GM23338 (cell line): ENCODE data around the gene RNU5B-1. TPM values are rescaled to one million over a fixed set of nuclear protein-coding genes. Genes with fewer than 3 reads are reported as not detected.

Source experiments
- ATAC-seq: fragments of 200-7000 bp; cut with Tn5 transposase; 3 replicates; pipeline ENCODE4 v1.9.1; 2020
- DNase-seq: peaks from one replicate; pipeline ENCODE4 v3.0.0-alpha.2; 2015; ENCODE audit warnings: low spot score
- H2AFZ ChIP-seq: fragments of 200-600 bp; sonication (generic); 2 replicates; pipeline ENCODE4 v1.8.0; 2016; ENCODE audit warnings: antibody characterized with exemption, mild to moderate bottlenecking, moderate library complexity
- H3F3A ChIP-seq: fragments of 200-600 bp; sonication (generic); replicated peaks from 2 replicates; pipeline ENCODE4 v1.8.0; 2017; ENCODE audit warnings: antibody characterized with exemption, mixed run types, low read depth
- H3K27ac ChIP-seq: fragments of 200-600 bp; sonication (generic); 2 replicates; pipeline ENCODE4 v1.6.1; 2016; ENCODE audit warnings: low read depth
- H3K27me3 ChIP-seq: fragments of 200-600 bp; sonication (generic); 2 replicates; pipeline ENCODE4 v1.8.0; 2016; ENCODE audit warnings: mild to moderate bottlenecking, mixed run types, moderate library complexity; ENCODE audit not compliant: insufficient read depth
- H3K36me3 ChIP-seq: fragments of 200-600 bp; sonication (generic); 2 replicates; pipeline ENCODE4 v1.8.0; 2016; ENCODE audit warnings: mild to moderate bottlenecking; ENCODE audit not compliant: insufficient read depth
- H3K4me1 ChIP-seq: fragments of 200-600 bp; sonication (generic); 2 replicates; pipeline ENCODE4 v1.8.0; 2016; ENCODE audit warnings: mild to moderate bottlenecking, moderate library complexity; ENCODE audit not compliant: insufficient read depth
- H3K4me2 ChIP-seq: fragments of 200-600 bp; sonication (generic); 2 replicates; pipeline ENCODE4 v1.7.1; 2017; ENCODE audit warnings: mixed run types
- H3K4me3 ChIP-seq: fragments of 200-600 bp; sonication (generic); 2 replicates; pipeline ENCODE4 v1.6.1; 2016; ENCODE audit warnings: mixed run types
- H3K79me2 ChIP-seq: fragments of 200-600 bp; sonication (generic); replicated peaks from 2 replicates; pipeline ENCODE4 v1.8.0; 2017; ENCODE audit warnings: mild to moderate bottlenecking; ENCODE audit not compliant: insufficient read depth
- H3K9me2 ChIP-seq: fragments of 200-600 bp; sonication (generic); 2 replicates; pipeline ENCODE4 v1.8.0; 2017; ENCODE audit not compliant: insufficient read depth
- H4K20me1 ChIP-seq: fragments of 200-600 bp; sonication (generic); replicated peaks from 2 replicates; pipeline ENCODE4 v1.8.0; 2017; ENCODE audit warnings: mild to moderate bottlenecking; ENCODE audit not compliant: insufficient read depth
- H3K27ac Mint-ChIP-seq: 2 replicates; pipeline ENCODE4 v1.8.0; 2020; ENCODE audit warnings: inconsistent platforms, mild to moderate bottlenecking, moderate library complexity, mixed read lengths
- H3K27me3 Mint-ChIP-seq: 3 replicates; pipeline ENCODE4 v1.8.0; 2022; ENCODE audit warnings: low read depth, mild to moderate bottlenecking, moderate library complexity, mixed read lengths, inconsistent platforms; ENCODE audit not compliant: insufficient read depth, poor library complexity
- H3K36me3 Mint-ChIP-seq: 3 replicates; pipeline ENCODE4 v1.8.0; 2021; ENCODE audit warnings: low read depth, mild to moderate bottlenecking, inconsistent platforms, moderate library complexity, mixed read lengths
- H3K4me1 Mint-ChIP-seq: 3 replicates; pipeline ENCODE4 v1.8.0; 2020; ENCODE audit warnings: mild to moderate bottlenecking, inconsistent platforms, mixed read lengths
- H3K4me3 Mint-ChIP-seq: 3 replicates; pipeline ENCODE4 v1.8.0; 2021; ENCODE audit warnings: moderate library complexity, mild to moderate bottlenecking, inconsistent platforms, mixed read lengths
- H3K9me3 Mint-ChIP-seq: 3 replicates; pipeline ENCODE4 v1.8.0; 2020; ENCODE audit warnings: moderate library complexity, mild to moderate bottlenecking, inconsistent platforms, mixed read lengths
- EZH2phosphoT487 ChIP-seq: fragments of 200-600 bp; sonication (generic); IDR thresholded peaks from one replicate; pipeline ENCODE4 v1.8.1; 2018; ENCODE audit warnings: antibody characterized with exemption; ENCODE audit not compliant: unreplicated experiment
- JUNB ChIP-seq: IDR thresholded peaks from one replicate; pipeline ENCODE4 v1.6.1; 2016; ENCODE audit warnings: antibody characterized with exemption; ENCODE audit not compliant: unreplicated experiment
- NANOG ChIP-seq: IDR thresholded peaks from 2 replicates; pipeline ENCODE4 v1.6.1; 2016; ENCODE audit warnings: antibody characterized with exemption, borderline replicate concordance
- POLR2AphosphoS5 ChIP-seq: IDR thresholded peaks from 2 replicates; pipeline ENCODE4 v1.6.1; 2016; ENCODE audit warnings: antibody characterized with exemption, low read depth
- ZNF114 ChIP-seq: fragments of 250-450 bp; sonication (Bioruptor Pico); IDR thresholded peaks from 2 replicates; pipeline ENCODE4 v1.5.0; 2020; ENCODE audit warnings: mild to moderate bottlenecking, moderate library complexity
- polyA plus RNA-seq: library from polyadenylated mRNA; unstranded; fragments of >200 nt; fragmentation: Nextera tagmentation; extraction: Ambion mirVana; gene quantifications from 2 replicates; pipeline ENCODE4 v1.2.1, GENCODE V29; 2016
- total RNA-seq: library from RNA; depleted of rRNA; stranded (reverse); fragments of >200 nt; shearing (Covaris generic); gene quantifications from 2 replicates; pipeline ENCODE4 v1.2.3, GENCODE V29; 2014
- TF ChIP-seq, protein P1 (sequence below), 2 experiments: fragments of 200-600 bp in 1 of 2; sonication (generic) in 1 of 2; conservative IDR thresholded peaks; 2 replicates each; pipeline versions ENCODE4 v1.5.1 to v1.6.1; 2016 to 2017; ENCODE audit warnings: antibody characterized with exemption in 2 of 2, low read depth in 2 of 2, mild to moderate bottlenecking in 2 of 2, moderate library complexity in 1 of 2
- TF ChIP-seq, protein P2 (sequence below): IDR thresholded peaks from 2 replicates; pipeline ENCODE4 v1.6.1; 2016; ENCODE audit warnings: antibody characterized with exemption
- TF ChIP-seq, protein P3 (sequence below): fragments of 250-450 bp; sonication (Bioruptor Pico); IDR thresholded peaks from 2 replicates; pipeline ENCODE4 v1.5.0; 2020; ENCODE audit warnings: mild to moderate bottlenecking, moderate library complexity

RNU5B-1 gene
- total and polyA plus RNA-seq, 2 experiments from 2014 or later, result not detected

DNA sequence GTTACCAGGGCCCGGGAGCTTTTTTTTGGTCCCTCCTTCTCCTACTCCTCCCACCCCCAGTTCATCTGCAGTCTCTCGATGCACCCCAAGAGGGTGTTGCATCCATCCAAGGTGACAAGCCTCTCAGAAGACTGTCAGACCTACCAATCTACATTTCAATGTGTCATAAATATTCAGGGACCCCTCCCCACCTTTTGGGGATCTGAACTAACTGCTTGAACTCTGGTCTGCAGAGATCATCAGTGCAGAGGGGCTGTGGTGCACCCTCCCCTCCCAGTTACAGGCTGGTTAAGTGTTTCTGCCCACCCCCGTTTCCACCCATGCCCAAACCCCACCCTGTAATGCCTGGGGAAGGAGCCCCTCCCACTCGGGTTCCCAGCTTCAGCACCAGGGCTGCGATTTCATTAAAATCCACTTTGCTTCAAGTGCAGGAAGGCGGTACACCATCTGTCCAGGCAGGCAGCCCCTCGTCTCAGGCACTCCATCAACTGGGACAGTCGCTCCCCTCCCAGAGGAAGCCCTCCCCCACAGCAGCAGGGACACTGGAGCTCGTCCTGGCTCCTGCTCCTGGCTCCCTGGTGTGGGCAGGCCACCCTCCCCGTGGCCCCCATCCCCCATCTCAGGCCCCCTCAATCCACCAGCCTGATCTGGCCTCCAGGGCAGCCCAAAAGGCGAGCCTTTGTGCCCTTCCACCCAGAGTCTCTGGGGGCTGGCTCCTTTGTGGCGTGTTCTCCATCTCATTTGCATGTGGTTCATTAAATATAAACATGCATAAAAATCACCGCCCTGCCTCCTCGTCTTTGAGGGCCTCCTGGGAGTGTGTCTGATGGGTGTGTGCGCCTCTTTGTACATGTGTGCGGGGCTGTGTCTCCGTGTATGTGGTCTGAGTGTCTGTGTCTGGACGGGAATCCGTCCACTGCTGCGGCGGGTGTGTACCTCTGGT lies 32.3 kb downstream of the RNU5B-1 start:
- H3K27ac Mint-ChIP-seq, result no peak overlapping the region
- H4K20me1 ChIP-seq, result peaks cover 4% of the 10 kb centered on the region; the same call in 1 of the 2 replicates
- H3K4me2 ChIP-seq, result peak overlapping the region; percentile 56
- no peaks in the 10 kb centered on the region for H3K9me3 Mint-ChIP-seq
- H3K4me3 Mint-ChIP-seq, result peak overlapping the region; percentile 21; the same call in 2 of the 3 replicates
- ATAC-seq (peak; percentile 14), DNase-seq (peak; percentile 60)
- H3K27me3 ChIP-seq, result no peaks in the 10 kb centered on the region
- no peak overlapping the region for H3K4me3 ChIP-seq
- no peaks in the 10 kb centered on the region for H3K9me2 ChIP-seq
- H3K79me2 ChIP-seq, result no peaks in the 10 kb centered on the region
- peaks cover 76% of the 10 kb centered on the region for H3K4me1 ChIP-seq
- H3K27ac ChIP-seq, result no peak overlapping the region
- H3F3A ChIP-seq, result peaks cover 13% of the 10 kb centered on the region; the same call in 1 of the 2 replicates
- peaks cover 5% of the 10 kb centered on the region; the same call in 1 of the 3 replicates for H3K36me3 Mint-ChIP-seq
- peaks cover 76% of the 10 kb centered on the region for H3K4me1 Mint-ChIP-seq
- H3K27me3 Mint-ChIP-seq, result peaks cover 10% of the 10 kb centered on the region
- H3K36me3 ChIP-seq, result no peaks in the 10 kb centered on the region
- H2AFZ ChIP-seq, result no peak overlapping the region
- TF ChIP-seq, protein P1, sequence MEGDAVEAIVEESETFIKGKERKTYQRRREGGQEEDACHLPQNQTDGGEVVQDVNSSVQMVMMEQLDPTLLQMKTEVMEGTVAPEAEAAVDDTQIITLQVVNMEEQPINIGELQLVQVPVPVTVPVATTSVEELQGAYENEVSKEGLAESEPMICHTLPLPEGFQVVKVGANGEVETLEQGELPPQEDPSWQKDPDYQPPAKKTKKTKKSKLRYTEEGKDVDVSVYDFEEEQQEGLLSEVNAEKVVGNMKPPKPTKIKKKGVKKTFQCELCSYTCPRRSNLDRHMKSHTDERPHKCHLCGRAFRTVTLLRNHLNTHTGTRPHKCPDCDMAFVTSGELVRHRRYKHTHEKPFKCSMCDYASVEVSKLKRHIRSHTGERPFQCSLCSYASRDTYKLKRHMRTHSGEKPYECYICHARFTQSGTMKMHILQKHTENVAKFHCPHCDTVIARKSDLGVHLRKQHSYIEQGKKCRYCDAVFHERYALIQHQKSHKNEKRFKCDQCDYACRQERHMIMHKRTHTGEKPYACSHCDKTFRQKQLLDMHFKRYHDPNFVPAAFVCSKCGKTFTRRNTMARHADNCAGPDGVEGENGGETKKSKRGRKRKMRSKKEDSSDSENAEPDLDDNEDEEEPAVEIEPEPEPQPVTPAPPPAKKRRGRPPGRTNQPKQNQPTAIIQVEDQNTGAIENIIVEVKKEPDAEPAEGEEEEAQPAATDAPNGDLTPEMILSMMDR (conservative IDR thresholded peaks at IDR 0.05; ENCODE audit: low read depth in 2 of 2), result peak in 1 of 2 experiments; percentile 43; a peak in 2 of 4 replicates
- no peak for TF ChIP-seq POLR2AphosphoS5

DNA sequence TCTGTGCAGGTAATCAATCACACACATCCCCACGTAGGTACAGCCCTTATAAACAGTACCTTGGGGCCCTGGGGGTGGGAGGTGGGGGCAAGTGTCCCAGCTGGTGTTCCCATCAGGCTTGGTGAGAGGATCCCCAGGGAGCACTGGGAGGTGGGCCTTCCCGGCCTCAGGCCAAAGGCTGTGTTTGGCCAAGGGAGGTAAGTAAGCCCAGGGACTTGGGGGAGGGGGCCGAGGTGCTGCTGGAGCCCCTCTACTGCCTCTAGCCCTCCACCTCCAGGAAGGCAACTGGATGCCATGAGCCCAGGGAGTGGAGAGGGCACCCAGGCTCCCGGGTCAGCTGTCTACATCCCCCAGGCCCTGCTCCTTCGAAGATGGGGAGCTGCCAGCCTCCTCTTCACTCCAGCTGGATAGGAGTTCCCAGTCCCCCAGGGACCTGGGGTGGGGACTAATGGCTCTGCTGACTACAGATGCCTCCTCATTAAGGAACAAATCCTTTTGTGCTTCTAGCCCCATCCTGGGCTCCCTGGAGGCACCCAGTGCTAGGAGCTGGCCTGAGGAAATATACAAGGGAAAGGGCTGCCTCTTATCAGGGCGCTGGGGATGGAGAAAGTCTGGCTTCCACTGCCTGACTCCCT lies 33.1 kb downstream of the RNU5B-1 start:
- peaks cover 12% of the 10 kb centered on the region for H3K27me3 Mint-ChIP-seq
- Histone ChIP-seq H3K36me3 (no peaks in the 10 kb centered on the region), H3K79me2 (no peaks in the 10 kb centered on the region), H3K9me2 (no peaks in the 10 kb centered on the region), H3K4me2 (peak overlapping the region; percentile 38), H3F3A (peaks cover 11% of the 10 kb centered on the region; the same call in 1 of the 2 replicates), H3K4me1 (peaks cover 71% of the 10 kb centered on the region), H2AFZ (no peak overlapping the region), H4K20me1 (peaks cover 4% of the 10 kb centered on the region; the same call in 1 of the 2 replicates), H3K27me3 (no peaks in the 10 kb centered on the region), H3K4me3 (no peak overlapping the region), H3K27ac (no peak overlapping the region)
- H3K9me3 Mint-ChIP-seq, result no peaks in the 10 kb centered on the region
- DNase-seq (no peak), ATAC-seq (peak; percentile 4; the same call in 1 of the 3 replicates)
- peaks cover 70% of the 10 kb centered on the region for H3K4me1 Mint-ChIP-seq
- peak overlapping the region; percentile 21; the same call in 1 of the 3 replicates for H3K4me3 Mint-ChIP-seq
- H3K27ac Mint-ChIP-seq, result no peak overlapping the region
- H3K36me3 Mint-ChIP-seq, result peaks cover 3% of the 10 kb centered on the region; the same call in 1 of the 3 replicates
- TF ChIP-seq JUNB, result no peak
- TF ChIP-seq, protein P2, sequence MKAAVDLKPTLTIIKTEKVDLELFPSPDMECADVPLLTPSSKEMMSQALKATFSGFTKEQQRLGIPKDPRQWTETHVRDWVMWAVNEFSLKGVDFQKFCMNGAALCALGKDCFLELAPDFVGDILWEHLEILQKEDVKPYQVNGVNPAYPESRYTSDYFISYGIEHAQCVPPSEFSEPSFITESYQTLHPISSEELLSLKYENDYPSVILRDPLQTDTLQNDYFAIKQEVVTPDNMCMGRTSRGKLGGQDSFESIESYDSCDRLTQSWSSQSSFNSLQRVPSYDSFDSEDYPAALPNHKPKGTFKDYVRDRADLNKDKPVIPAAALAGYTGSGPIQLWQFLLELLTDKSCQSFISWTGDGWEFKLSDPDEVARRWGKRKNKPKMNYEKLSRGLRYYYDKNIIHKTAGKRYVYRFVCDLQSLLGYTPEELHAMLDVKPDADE, result no peak
- no peak for TF ChIP-seq ZNF114 (CRISPR knock-in tag)
- TF ChIP-seq, protein P3, sequence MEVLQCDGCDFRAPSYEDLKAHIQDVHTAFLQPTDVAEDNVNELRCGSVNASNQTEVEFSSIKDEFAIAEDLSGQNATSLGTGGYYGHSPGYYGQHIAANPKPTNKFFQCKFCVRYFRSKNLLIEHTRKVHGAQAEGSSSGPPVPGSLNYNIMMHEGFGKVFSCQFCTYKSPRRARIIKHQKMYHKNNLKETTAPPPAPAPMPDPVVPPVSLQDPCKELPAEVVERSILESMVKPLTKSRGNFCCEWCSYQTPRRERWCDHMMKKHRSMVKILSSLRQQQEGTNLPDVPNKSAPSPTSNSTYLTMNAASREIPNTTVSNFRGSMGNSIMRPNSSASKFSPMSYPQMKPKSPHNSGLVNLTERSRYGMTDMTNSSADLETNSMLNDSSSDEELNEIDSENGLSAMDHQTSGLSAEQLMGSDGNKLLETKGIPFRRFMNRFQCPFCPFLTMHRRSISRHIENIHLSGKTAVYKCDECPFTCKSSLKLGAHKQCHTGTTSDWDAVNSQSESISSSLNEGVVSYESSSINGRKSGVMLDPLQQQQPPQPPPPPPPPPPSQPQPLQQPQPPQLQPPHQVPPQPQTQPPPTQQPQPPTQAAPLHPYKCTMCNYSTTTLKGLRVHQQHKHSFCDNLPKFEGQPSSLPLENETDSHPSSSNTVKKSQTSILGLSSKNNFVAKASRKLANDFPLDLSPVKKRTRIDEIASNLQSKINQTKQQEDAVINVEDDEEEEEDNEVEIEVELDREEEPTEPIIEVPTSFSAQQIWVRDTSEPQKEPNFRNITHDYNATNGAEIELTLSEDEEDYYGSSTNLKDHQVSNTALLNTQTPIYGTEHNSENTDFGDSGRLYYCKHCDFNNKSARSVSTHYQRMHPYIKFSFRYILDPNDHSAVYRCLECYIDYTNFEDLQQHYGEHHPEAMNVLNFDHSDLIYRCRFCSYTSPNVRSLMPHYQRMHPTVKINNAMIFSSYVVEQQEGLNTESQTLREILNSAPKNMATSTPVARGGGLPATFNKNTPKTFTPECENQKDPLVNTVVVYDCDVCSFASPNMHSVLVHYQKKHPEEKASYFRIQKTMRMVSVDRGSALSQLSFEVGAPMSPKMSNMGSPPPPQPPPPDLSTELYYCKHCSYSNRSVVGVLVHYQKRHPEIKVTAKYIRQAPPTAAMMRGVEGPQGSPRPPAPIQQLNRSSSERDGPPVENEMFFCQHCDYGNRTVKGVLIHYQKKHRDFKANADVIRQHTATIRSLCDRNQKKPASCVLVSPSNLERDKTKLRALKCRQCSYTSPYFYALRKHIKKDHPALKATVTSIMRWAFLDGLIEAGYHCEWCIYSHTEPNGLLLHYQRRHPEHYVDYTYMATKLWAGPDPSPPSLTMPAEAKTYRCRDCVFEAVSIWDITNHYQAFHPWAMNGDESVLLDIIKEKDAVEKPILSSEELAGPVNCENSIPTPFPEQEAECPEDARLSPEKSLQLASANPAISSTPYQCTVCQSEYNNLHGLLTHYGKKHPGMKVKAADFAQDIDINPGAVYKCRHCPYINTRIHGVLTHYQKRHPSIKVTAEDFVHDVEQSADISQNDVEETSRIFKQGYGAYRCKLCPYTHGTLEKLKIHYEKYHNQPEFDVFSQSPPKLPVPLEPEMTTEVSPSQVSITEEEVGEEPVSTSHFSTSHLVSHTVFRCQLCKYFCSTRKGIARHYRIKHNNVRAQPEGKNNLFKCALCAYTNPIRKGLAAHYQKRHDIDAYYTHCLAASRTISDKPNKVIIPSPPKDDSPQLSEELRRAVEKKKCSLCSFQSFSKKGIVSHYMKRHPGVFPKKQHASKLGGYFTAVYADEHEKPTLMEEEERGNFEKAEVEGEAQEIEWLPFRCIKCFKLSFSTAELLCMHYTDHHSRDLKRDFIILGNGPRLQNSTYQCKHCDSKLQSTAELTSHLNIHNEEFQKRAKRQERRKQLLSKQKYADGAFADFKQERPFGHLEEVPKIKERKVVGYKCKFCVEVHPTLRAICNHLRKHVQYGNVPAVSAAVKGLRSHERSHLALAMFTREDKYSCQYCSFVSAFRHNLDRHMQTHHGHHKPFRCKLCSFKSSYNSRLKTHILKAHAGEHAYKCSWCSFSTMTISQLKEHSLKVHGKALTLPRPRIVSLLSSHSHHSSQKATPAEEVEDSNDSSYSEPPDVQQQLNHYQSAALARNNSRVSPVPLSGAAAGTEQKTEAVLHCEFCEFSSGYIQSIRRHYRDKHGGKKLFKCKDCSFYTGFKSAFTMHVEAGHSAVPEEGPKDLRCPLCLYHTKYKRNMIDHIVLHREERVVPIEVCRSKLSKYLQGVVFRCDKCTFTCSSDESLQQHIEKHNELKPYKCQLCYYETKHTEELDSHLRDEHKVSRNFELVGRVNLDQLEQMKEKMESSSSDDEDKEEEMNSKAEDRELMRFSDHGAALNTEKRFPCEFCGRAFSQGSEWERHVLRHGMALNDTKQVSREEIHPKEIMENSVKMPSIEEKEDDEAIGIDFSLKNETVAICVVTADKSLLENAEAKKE (CRISPR knock-in tag), result no peak
- TF ChIP-seq EZH2phosphoT487, result no peak
- TF ChIP-seq POLR2AphosphoS5, result no peak
- no peak for TF ChIP-seq NANOG
